HFF-Myc (cell line): ENCODE data around the gene BCO1.

Experiments used
- DNase-seq: peaks from one replicate; pipeline ENCODE4 v3.0.0-alpha.2; 2011; ENCODE audit warnings: low read depth; ENCODE audit errors: extremely low read depth
- H3K4me3 ChIP-seq: replicated peaks from 2 replicates; pipeline ENCODE4 v1.5.1; 2011; ENCODE audit warnings: low read depth, mild to moderate bottlenecking, control low read depth, low read length
- CTCF ChIP-seq: IDR thresholded peaks from 2 replicates; pipeline ENCODE4 v1.5.1; 2012; ENCODE audit warnings: mild to moderate bottlenecking, low read depth, low read length, control low read depth; ENCODE audit errors: missing control alignments

Gene BCO1

GRCh38 chr16:81335669-81336068, 97.2 kb downstream of the BCO1 start:
- DNase-seq: no peak
- no peak overlapping the region for H3K4me3 ChIP-seq
- no peak for TF ChIP-seq CTCF

- TF ChIP-seq CTCF: no peak
- DNase-seq: no peak
- H3K4me3 ChIP-seq: no peak overlapping the region
These were observed 98.6 kb downstream of the BCO1 start for GRCh38 chr16:81337097-81337496.
